ENCODE results near the gene ZFP62.

- no peak for TF ChIP-seq CTCF (IDR thresholded peaks at IDR 0.05; ENCODE audit: insufficient read depth, low read depth, low read length)
- TF ChIP-seq EZH2 (IDR thresholded peaks at IDR 0.05; ENCODE audit: insufficient read depth, low read length) = no peak
These were observed 31.4 kb downstream of the ZFP62 start for GRCh38 chr5:180829726-180830125.

All from astrocyte (in vitro differentiated cells and primary cell).